H9 (cell line): ENCODE results near the gene RBM34. TPM values are rescaled to one million over a fixed set of nuclear protein-coding genes. Genes with fewer than 3 reads are reported as not detected.

Source experiments
- DNase-seq: peaks from one replicate; pipeline ENCODE4 v3.0.0-alpha.2; 2017
- H2AFZ ChIP-seq: one replicate; pipeline ENCODE4 v1.6.1; 2013; ENCODE audit warnings: mild to moderate bottlenecking, low read length, control low read depth, moderate library complexity
- H2AK5ac ChIP-seq: 2 replicates; pipeline ENCODE4 v1.6.1; 2013; ENCODE audit warnings: low read length, control low read depth, mixed read lengths; ENCODE audit not compliant: insufficient read length
- H2BK120ac ChIP-seq: one replicate; pipeline ENCODE4 v1.6.1; 2013; ENCODE audit warnings: low read depth, mild to moderate bottlenecking, low read length, control low read depth, inconsistent platforms; ENCODE audit not compliant: poor library complexity, severe bottlenecking
- H2BK12ac ChIP-seq: 2 replicates; pipeline ENCODE4 v1.6.1; 2013; ENCODE audit warnings: low read length, control low read depth, mixed read lengths, low read depth; ENCODE audit not compliant: insufficient read length
- H2BK15ac ChIP-seq: 2 replicates; pipeline ENCODE4 v1.6.1; 2013; ENCODE audit warnings: low read depth, low read length, control low read depth
- H2BK20ac ChIP-seq: one replicate; pipeline ENCODE4 v1.6.1; 2013; ENCODE audit warnings: low read depth, mild to moderate bottlenecking, low read length, control low read depth, inconsistent platforms; ENCODE audit not compliant: poor library complexity, severe bottlenecking
- H2BK5ac ChIP-seq: 2 replicates; pipeline ENCODE4 v1.6.1; 2013; ENCODE audit warnings: low read length, control low read depth, mixed read lengths; ENCODE audit not compliant: insufficient read length
- H3K14ac ChIP-seq: 2 replicates; pipeline ENCODE4 v1.6.1; 2013; ENCODE audit warnings: low read length, control low read depth; ENCODE audit not compliant: insufficient read depth
- H3K18ac ChIP-seq: 2 replicates; pipeline ENCODE4 v1.6.1; 2013; ENCODE audit warnings: low read depth, mild to moderate bottlenecking, mixed read lengths, low read length, control low read depth; ENCODE audit not compliant: insufficient read length
- H3K23ac ChIP-seq: 2 replicates; pipeline ENCODE4 v1.6.1; 2013; ENCODE audit warnings: low read length, control low read depth, mixed read lengths, low read depth; ENCODE audit not compliant: insufficient read length
- H3K23me2 ChIP-seq: 2 replicates; pipeline ENCODE4 v1.6.1; 2013; ENCODE audit warnings: low read depth, mild to moderate bottlenecking, mixed read lengths, low read length, control low read depth; ENCODE audit not compliant: insufficient read length, poor library complexity, severe bottlenecking
- H3K27ac ChIP-seq: 2 replicates; pipeline ENCODE4 v1.5.1; 2013; ENCODE audit warnings: low read length, control low read depth, mixed read lengths, low read depth; ENCODE audit not compliant: insufficient read length
- H3K27me3 ChIP-seq: 2 replicates; pipeline ENCODE4 v1.6.1; 2013; ENCODE audit warnings: low read length, control low read depth, inconsistent platforms; ENCODE audit not compliant: insufficient read depth
- H3K4ac ChIP-seq: 2 replicates; pipeline ENCODE4 v1.6.1; 2013; ENCODE audit warnings: low read depth, mild to moderate bottlenecking, control low read depth, inconsistent platforms, low read length, moderate library complexity
- H3K4me1 ChIP-seq: 2 replicates; pipeline ENCODE4 v1.6.1; 2013; ENCODE audit warnings: low read length, control low read depth, inconsistent platforms; ENCODE audit not compliant: insufficient read depth
- H3K4me2 ChIP-seq: 2 replicates; pipeline ENCODE4 v1.6.1; 2013; ENCODE audit warnings: low read length, control low read depth, mixed read lengths; ENCODE audit not compliant: insufficient read length, insufficient read depth
- H3K56ac ChIP-seq: 2 replicates; pipeline ENCODE4 v1.6.1; 2013; ENCODE audit warnings: low read depth, mild to moderate bottlenecking, mixed read lengths, low read length, control low read depth; ENCODE audit not compliant: insufficient read length
- H3K79me1 ChIP-seq: 2 replicates; pipeline ENCODE4 v1.6.1; 2013; ENCODE audit warnings: low read depth, mild to moderate bottlenecking, moderate library complexity, low read length, control low read depth, inconsistent platforms; ENCODE audit not compliant: insufficient read depth, poor library complexity, severe bottlenecking
- H3K79me2 ChIP-seq: 2 replicates; pipeline ENCODE4 v1.6.1; 2013; ENCODE audit warnings: low read length, control low read depth, inconsistent platforms; ENCODE audit not compliant: insufficient read depth
- H3K9ac ChIP-seq: 2 replicates; pipeline ENCODE4 v1.6.1; 2013; ENCODE audit warnings: low read length, control low read depth, mixed read lengths; ENCODE audit not compliant: insufficient read length; ENCODE audit errors: extremely low read depth
- H3K9me3 ChIP-seq: one replicate; pipeline ENCODE4 v1.6.1; 2013; ENCODE audit warnings: low read depth, low read length, inconsistent platforms; ENCODE audit not compliant: control insufficient read depth
- H3T11ph ChIP-seq: one replicate; pipeline ENCODE4 v1.6.1; 2013; ENCODE audit warnings: mild to moderate bottlenecking, low read length, control low read depth, inconsistent platforms
- H4K20me1 ChIP-seq: one replicate; pipeline ENCODE4 v1.6.1; 2013; ENCODE audit not compliant: control insufficient read depth, insufficient read length, insufficient read depth
- H4K5ac ChIP-seq: 2 replicates; pipeline ENCODE4 v1.6.1; 2013; ENCODE audit warnings: low read depth, mild to moderate bottlenecking, mixed read lengths, low read length, control low read depth; ENCODE audit not compliant: insufficient read length
- H4K8ac ChIP-seq: replicated peaks from 2 replicates; pipeline ENCODE4 v1.6.1; 2013; ENCODE audit warnings: low read length, control low read depth, mixed read lengths, low read depth; ENCODE audit not compliant: insufficient read length
- H4K91ac ChIP-seq: 2 replicates; pipeline ENCODE4 v1.6.1; 2013; ENCODE audit warnings: low read depth, mild to moderate bottlenecking, moderate library complexity, mixed read lengths, low read length, control low read depth; ENCODE audit not compliant: insufficient read length
- H3K27ac Mint-ChIP-seq, 3 experiments: 2 replicates in 2 of 3; 3 replicates in 1 of 3; pipeline ENCODE4 v1.8.0; 2020 to 2021; ENCODE audit warnings: mixed read lengths in 3 of 3, mild to moderate bottlenecking in 1 of 3, moderate library complexity in 1 of 3
- H3K27me3 Mint-ChIP-seq: 2 replicates; pipeline ENCODE4 v1.8.0; 2021; ENCODE audit warnings: low read depth, mild to moderate bottlenecking, moderate library complexity, mixed read lengths
- H3K36me3 Mint-ChIP-seq, 3 experiments: 2 replicates in 2 of 3; 3 replicates in 1 of 3; pipeline ENCODE4 v1.8.0; 2020 to 2021; ENCODE audit warnings: low read depth in 3 of 3, mixed read lengths in 3 of 3; ENCODE audit not compliant: insufficient read depth in 1 of 3
- H3K4me1 Mint-ChIP-seq, 2 experiments: 2 replicates each; pipeline ENCODE4 v1.8.0; 2020; ENCODE audit warnings: mixed read lengths in 2 of 2
- H3K4me3 Mint-ChIP-seq, 2 experiments: 2 replicates in 1 of 2; 3 replicates in 1 of 2; pipeline ENCODE4 v1.8.0; 2020 to 2021; ENCODE audit warnings: mild to moderate bottlenecking in 2 of 2, mixed read lengths in 2 of 2, moderate library complexity in 1 of 2
- H3K9me3 Mint-ChIP-seq, 2 experiments: 2 replicates in 1 of 2; 3 replicates in 1 of 2; pipeline ENCODE4 v1.8.0; 2020; ENCODE audit warnings: mild to moderate bottlenecking in 2 of 2, mixed read lengths in 2 of 2, moderate library complexity in 1 of 2
- WGBS: extraction: QIAGEN DNeasy Blood & Tissue Kit; methylation state at CpG from one replicate; pipeline ENCODE4 v1.1.7; 2013; ENCODE audit warnings: missing lambda C conversion rate, low lambda C conversion rate, mixed read lengths; ENCODE audit not compliant: insufficient read length; ENCODE audit errors: extremely low coverage; 5-methylcytosine and 5-hydroxymethylcytosine counted together
- total RNA-seq: library from RNA; stranded (reverse); gene quantifications from 2 replicates; pipeline ENCODE4 v1.2.1, GENCODE V29; 2021
- TF ChIP-seq, protein P1 (sequence below): fragments of 200-600 bp; sonication (generic); conservative IDR thresholded peaks from 3 replicates; pipeline ENCODE4 v1.8.0; 2021; ENCODE audit warnings: antibody characterized with exemption, mild to moderate bottlenecking

The RBM34 gene
- total RNA-seq, 1 experiment from 2014 or later: 121 TPM

DNA sequence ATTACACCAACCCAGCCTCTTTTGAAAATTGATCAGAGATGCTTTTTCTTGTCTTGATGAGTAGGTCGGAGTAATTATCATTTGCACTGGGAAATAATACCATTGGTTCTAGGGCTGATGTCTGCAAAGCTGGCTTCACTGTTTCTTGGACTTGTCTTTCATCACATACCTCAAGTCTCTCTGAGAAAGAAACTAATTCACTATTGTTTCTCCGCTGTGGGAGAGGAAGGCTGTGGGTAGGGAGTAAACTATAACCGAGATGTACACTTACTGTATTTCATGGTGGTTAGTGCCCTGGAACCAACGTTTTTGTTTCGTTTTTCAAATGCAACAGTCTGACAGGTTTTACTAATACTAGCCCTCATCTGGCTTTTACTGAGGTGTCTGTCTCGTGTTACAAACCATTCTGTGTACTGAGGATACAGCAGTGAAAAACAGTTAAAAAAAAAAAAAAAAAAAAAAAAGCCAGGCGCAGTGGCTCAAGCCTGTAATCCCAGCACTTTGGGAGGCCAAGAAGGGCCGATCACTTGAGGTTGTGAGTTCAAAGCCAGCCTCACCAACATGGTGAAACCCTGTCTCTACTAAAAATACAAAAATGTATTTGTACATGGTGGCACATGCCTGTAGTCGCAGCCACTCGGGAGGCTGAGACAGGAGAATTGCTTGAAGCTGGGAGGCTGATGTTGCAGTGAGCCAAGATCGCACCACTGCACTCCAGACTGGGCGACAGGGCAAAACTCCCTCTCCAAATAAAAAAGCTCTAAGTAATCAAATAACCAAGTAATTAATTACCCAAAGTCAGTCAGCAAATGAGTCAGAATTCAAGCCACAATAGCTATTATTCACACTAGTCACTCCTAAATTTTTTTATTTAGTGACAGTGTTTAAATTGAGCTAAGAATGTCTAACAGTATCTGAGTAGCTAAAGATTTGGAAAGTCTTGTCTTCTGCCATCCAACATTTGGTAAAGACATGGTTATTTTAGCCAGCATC, 55.7 kb downstream of the RBM34 start:
- no peaks in the 10 kb centered on the region for H4K20me1 ChIP-seq
- peaks cover 7% of the 10 kb centered on the region for H3K27me3 Mint-ChIP-seq
- H3K56ac ChIP-seq: no peak overlapping the region
- no peak overlapping the region for H2BK12ac ChIP-seq
- H3K18ac ChIP-seq: no peak overlapping the region
- H3K27ac ChIP-seq: no peak overlapping the region
- H4K91ac ChIP-seq: no peak overlapping the region
- H4K5ac ChIP-seq: no peak overlapping the region
- no peak for DNase-seq
- WGBS: no CpG with 5 or more reads among the region's 12 CpGs
- no peak overlapping the region for H3T11ph ChIP-seq
- no peak overlapping the region for H4K8ac ChIP-seq
- no peaks in the 10 kb centered on the region for H3K79me1 ChIP-seq
- no peak overlapping the region for H3K4me2 ChIP-seq
- H3K79me2 ChIP-seq: no peaks in the 10 kb centered on the region
- H3K4ac ChIP-seq: no peak overlapping the region
- no peak overlapping the region for H3K9ac ChIP-seq
- H2AFZ ChIP-seq: no peak overlapping the region
- H3K23ac ChIP-seq: no peak overlapping the region
- no peak overlapping the region for H3K14ac ChIP-seq
- H2BK20ac ChIP-seq: no peak overlapping the region
- TF ChIP-seq, protein P1, sequence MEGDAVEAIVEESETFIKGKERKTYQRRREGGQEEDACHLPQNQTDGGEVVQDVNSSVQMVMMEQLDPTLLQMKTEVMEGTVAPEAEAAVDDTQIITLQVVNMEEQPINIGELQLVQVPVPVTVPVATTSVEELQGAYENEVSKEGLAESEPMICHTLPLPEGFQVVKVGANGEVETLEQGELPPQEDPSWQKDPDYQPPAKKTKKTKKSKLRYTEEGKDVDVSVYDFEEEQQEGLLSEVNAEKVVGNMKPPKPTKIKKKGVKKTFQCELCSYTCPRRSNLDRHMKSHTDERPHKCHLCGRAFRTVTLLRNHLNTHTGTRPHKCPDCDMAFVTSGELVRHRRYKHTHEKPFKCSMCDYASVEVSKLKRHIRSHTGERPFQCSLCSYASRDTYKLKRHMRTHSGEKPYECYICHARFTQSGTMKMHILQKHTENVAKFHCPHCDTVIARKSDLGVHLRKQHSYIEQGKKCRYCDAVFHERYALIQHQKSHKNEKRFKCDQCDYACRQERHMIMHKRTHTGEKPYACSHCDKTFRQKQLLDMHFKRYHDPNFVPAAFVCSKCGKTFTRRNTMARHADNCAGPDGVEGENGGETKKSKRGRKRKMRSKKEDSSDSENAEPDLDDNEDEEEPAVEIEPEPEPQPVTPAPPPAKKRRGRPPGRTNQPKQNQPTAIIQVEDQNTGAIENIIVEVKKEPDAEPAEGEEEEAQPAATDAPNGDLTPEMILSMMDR: no peak
- H3K23me2 ChIP-seq: no peaks in the 10 kb centered on the region
- no peaks in the 10 kb centered on the region for H3K27me3 ChIP-seq
- H3K27ac Mint-ChIP-seq: no peak overlapping the region
- no peak overlapping the region for H3K4me3 Mint-ChIP-seq
- H3K4me1 Mint-ChIP-seq: peaks cover 16 to 18% of the 10 kb centered on the region in 2 experiments
- H2BK120ac ChIP-seq: no peak overlapping the region
- no peaks in the 10 kb centered on the region for H3K4me1 ChIP-seq
- peaks cover 0 to 2% of the 10 kb centered on the region in 2 experiments; a peak in 1 of 5 replicates for H3K9me3 Mint-ChIP-seq
- no peak overlapping the region for H2AK5ac ChIP-seq
- H2BK15ac ChIP-seq: no peak overlapping the region
- H3K36me3 Mint-ChIP-seq: peaks cover 19 to 32% (median 27%) of the 10 kb centered on the region in 3 experiments; a peak in 6 of 7 replicates
- H2BK5ac ChIP-seq: no peak overlapping the region
- H3K9me3 ChIP-seq: no peaks in the 10 kb centered on the region
